HEK293 (cell line): ENCODE measurements around the gene STX2.
"Not testable (repeated sequence)": the region's sequence is repeated elsewhere in the genome, so short reads cannot be mapped to it uniquely, and the experiment has no call there.

ENCODE experiments used
- CTCF ChIP-seq: fragments of 450-650 bp; formaldehyde crosslinking; IDR thresholded peaks from 2 replicates; pipeline ENCODE4 v1.5.1; 2016; ENCODE audit warnings: missing biosample characterization, missing genetic modification characterization
- MEIS1 ChIP-seq: sonication (generic); formaldehyde crosslinking; IDR thresholded peaks from 2 replicates; pipeline ENCODE4 v1.8.1; 2022; ENCODE audit warnings: missing genetic modification reagents, mild to moderate bottlenecking, borderline replicate concordance
- ZBTB20 ChIP-seq: fragments of 450-650 bp; formaldehyde crosslinking; IDR thresholded peaks from 2 replicates; pipeline ENCODE4 v1.5.1; 2016; ENCODE audit warnings: missing biosample characterization, missing genetic modification characterization

DNA sequence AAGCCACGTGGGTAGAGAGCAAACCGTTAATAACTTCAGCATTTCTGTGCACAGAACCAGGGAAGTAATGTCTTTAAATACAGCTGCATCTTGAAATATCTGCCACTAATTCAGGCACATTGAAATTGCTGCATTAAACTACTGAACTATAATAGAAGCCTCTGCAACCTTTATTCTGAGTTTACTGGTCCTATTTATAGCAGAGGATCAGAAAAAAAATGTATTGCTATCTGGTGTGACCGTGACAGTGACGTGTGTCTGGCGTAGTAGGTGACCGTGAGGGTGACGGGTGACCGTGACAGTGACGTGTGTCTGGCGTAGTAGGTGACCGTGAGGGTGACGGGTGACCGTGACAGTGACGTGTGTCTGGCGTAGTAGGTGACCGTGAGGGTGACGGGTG is 48.1 kb upstream of the STX2 start:
- TF ChIP-seq MEIS1; CTCF; ZBTB20 (tag by site-specific recombination): not testable (repeated sequence)
